ENCODE results near the gene CCN5.

GRCh38 chr20:44743916-44744655 lies 28.9 kb downstream of the CCN5 start:
- TF ChIP-seq, protein P1, sequence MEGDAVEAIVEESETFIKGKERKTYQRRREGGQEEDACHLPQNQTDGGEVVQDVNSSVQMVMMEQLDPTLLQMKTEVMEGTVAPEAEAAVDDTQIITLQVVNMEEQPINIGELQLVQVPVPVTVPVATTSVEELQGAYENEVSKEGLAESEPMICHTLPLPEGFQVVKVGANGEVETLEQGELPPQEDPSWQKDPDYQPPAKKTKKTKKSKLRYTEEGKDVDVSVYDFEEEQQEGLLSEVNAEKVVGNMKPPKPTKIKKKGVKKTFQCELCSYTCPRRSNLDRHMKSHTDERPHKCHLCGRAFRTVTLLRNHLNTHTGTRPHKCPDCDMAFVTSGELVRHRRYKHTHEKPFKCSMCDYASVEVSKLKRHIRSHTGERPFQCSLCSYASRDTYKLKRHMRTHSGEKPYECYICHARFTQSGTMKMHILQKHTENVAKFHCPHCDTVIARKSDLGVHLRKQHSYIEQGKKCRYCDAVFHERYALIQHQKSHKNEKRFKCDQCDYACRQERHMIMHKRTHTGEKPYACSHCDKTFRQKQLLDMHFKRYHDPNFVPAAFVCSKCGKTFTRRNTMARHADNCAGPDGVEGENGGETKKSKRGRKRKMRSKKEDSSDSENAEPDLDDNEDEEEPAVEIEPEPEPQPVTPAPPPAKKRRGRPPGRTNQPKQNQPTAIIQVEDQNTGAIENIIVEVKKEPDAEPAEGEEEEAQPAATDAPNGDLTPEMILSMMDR (IDR thresholded peaks at IDR 0.05), result no peak
- TF ChIP-seq EZH2phosphoT487 (IDR thresholded peaks at IDR 0.05), result no peak

Measured in neural progenitor cell (in vitro differentiated cells).